Measurements from ENCODE around the gene HBEGF. TPM values are rescaled to one million over a fixed set of nuclear protein-coding genes. Genes with fewer than 3 reads are reported as not detected.

HBEGF gene
- total RNA-seq, 4 donors from 2014 or later: 8.1 to 48.4 (median 22.2) TPM

DNA sequence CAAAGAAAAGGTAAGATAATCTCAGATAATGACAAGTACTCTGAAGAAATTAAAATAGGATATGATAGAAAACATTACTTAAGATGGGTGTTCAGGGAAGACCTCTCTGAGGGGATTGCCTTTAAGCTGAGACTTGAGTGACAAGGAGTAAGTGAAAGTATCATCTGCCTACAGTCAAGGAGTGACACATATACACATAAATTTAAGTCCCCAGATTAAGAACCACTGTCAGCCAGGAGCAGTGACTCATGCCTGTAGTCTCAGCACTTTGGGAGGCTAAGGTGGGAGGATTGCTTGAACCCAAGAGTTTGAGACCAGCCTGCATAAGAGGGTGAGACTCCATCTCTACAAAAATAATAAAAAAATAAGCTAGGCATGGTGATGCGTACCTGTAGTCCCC is 35.6 kb upstream of the HBEGF start:
- TF ChIP-seq, protein P1, sequence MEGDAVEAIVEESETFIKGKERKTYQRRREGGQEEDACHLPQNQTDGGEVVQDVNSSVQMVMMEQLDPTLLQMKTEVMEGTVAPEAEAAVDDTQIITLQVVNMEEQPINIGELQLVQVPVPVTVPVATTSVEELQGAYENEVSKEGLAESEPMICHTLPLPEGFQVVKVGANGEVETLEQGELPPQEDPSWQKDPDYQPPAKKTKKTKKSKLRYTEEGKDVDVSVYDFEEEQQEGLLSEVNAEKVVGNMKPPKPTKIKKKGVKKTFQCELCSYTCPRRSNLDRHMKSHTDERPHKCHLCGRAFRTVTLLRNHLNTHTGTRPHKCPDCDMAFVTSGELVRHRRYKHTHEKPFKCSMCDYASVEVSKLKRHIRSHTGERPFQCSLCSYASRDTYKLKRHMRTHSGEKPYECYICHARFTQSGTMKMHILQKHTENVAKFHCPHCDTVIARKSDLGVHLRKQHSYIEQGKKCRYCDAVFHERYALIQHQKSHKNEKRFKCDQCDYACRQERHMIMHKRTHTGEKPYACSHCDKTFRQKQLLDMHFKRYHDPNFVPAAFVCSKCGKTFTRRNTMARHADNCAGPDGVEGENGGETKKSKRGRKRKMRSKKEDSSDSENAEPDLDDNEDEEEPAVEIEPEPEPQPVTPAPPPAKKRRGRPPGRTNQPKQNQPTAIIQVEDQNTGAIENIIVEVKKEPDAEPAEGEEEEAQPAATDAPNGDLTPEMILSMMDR (IDR thresholded peaks at IDR 0.05; ENCODE audit: low read depth): no peak

DNA sequence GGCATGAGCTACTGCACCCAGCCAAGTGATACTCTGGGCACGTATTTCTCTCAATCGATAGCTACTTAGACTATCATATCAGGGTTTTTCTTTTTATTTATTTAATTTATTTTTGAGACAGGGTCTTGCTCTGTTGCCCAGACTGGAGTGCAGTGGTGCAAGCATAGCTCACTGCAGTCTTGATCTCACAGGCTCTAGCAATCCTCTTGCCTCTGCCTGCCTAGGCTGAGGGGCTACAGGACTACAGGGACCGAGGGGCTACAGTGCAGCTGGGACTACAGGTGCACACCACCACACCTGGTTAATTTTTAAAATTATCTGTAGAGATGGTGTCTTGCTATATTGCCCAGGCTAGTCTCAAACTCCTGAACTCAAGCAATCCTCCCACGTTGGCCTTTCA is 34.9 kb upstream of the HBEGF start:
- TF ChIP-seq, protein P1 (IDR thresholded peaks at IDR 0.05; ENCODE audit: low read depth): no peak

DNA sequence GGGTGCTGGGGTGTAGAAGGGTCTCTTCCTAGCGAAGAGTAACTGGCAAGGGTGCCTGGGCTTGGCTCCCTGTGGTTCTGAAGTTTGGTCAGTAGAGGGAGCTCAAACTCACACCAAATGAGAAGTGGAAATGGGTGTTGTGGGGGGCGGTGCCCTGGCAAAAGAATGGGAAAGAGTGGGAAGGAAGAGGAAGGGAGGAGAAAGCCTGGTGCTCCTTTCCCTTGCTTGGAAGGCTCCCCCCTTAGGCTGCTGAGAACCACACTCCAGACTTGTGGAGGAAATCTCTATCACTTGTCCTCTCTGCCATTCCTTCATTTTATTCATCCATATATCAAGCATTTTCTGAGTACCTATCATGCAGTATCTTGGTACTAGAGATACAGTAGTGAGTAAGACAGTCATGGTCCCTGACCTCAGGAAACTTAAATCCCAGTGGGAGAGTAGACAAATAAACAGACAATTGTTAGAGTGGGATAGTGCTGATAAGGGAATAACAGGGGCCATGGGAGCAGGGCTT is 26.6 kb upstream of the HBEGF start:
- TF ChIP-seq, protein P1 (IDR thresholded peaks at IDR 0.05; ENCODE audit: low read depth): no peak

DNA sequence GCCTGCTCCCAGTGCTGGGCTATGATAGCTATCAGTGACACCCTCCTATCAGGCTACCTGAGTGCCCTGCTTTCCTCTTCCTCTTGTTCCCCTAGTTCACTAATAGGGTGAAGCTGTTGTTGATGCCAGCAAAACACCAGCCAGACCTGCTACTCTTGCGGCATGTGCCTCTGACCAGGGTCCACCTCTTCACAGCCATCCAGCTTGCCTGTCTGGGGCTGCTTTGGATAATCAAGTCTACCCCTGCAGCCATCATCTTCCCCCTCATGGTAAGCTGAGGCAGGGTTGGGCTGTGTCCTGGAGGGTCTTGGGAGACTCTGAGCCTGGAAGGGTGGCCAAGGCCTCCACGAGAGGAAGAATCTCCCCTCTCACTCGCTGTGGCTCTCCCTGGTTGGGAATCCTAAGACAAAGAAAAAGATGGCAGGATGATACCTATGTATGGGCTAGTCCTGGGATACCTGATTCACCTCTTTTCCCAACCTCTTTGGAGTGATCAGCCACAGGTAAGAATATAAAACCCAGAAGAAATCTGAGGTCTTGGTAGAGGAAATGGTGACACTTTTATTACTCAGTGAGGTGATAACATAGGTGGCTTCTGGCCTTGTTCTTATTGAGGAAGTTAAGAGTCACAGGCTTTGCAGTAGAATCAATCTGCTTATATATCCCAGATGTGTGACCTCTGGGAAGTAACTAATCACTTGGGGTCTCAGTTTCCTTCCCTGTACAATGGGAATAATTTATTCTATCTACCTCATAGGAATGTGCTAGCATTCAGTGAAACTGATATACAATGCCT is 25.2 kb upstream of the HBEGF start:
- TF ChIP-seq, protein P1 (IDR thresholded peaks at IDR 0.05; ENCODE audit: low read depth): no peak

DNA sequence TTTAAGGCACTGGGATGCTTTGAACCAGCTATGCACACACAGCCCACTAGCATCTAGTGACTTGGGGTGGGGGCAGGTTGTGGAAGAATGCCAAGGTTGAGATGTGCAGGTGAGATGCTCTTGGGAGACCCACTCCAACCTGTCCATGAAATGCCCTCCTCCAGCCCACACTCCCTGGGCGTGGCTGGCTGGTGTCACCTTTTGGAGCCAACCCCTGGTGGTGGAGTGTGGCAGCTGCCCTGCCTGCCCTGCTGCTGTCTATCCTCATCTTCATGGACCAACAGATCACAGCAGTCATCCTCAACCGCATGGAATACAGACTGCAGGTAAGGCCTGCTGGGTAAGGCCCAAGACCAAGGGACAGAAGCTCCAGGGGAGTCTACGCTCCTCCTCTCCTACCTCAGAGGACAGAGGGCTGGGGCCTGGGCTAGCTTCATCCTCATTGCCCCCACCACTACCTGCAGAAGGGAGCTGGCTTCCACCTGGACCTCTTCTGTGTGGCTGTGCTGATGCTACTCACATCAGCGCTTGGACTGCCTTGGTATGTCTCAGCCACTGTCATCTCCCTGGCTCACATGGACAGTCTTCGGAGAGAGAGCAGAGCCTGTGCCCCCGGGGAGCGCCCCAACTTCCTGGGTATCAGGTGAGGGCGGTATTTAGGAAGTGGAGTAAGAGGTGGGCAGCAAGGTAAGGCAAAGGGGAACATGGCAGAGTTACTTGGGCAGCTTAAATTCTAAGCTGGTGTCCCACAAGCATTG is 21.0 kb upstream of the HBEGF start:
- TF ChIP-seq, protein P1 (IDR thresholded peaks at IDR 0.05; ENCODE audit: low read depth): no peak

DNA sequence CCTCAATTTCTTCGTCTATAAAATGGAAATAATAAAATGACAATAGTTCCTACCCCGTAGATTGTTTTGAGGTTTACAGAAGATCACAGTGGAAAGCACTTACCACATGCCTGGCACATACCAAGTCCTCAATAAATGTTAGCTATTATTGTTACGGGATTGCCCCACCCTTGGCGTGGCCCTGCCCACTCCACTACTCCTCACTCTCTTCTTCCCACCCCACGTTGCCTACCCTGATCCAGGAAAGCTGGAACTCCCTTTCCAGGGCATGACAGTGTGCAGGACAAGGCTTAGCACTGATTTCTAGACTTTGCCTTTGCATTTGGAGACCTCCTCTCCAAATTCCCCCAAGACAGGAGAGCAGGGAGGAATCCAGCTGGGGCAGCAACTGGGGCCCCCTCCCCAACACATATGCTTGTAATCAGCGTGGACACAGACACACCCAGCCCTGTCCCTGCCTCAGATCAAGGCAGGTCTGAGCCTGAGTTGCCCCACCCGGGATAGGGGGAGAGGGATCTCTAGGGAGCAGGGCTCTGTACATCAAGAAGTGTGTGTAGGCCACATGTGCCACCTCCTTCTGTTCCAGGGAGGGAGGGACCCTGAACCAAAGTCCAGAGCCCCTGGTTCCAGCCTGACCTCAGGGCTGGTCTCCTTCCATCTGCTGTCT is 20.3 kb upstream of the HBEGF start:
- TF ChIP-seq, protein P1 (IDR thresholded peaks at IDR 0.05; ENCODE audit: low read depth): no peak

DNA sequence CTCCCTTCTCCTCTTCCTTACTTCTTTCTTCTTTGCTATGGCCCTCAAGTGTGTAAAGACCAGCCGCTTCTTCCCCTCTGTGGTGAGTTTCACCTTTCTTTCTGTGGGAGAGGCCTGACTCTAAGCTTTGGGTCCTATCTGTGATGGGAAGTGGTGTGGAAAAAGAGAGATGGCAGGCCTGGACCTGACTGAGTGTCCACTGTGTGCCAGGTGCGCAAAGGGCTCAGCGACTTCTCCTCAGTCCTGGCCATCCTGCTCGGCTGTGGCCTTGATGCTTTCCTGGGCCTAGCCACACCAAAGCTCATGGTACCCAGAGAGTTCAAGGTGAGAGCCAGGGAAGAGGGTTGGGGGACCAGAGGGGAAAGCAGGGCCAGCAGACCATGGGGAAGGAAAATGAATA is 19.5 kb upstream of the HBEGF start:
- TF ChIP-seq, protein P1 (IDR thresholded peaks at IDR 0.05; ENCODE audit: low read depth): no peak

Data from subcutaneous adipose tissue (tissue), 4 donors.